Karpas-422 (cell line): ENCODE measurements around the gene RAC2. TPM values are rescaled to one million over a fixed set of nuclear protein-coding genes. Genes with fewer than 3 reads are reported as not detected.
A peak's percentile ranks its signal among the peaks of the same experiment; 100 is the strongest.

Experiments
- DNase-seq: peaks from one replicate; pipeline ENCODE4 v3.0.0-alpha.2; 2015
- H2AFZ ChIP-seq: fragments of 200-600 bp; sonication (generic); 2 replicates; pipeline ENCODE4 v1.6.1; 2014; ENCODE audit warnings: antibody characterized with exemption, low read length, mixed read lengths
- H3K27ac ChIP-seq: fragments of 200-600 bp; sonication (generic); 2 replicates; pipeline ENCODE4 v1.5.1; 2014; ENCODE audit warnings: mild to moderate bottlenecking, low read length, moderate library complexity
- H3K27me3 ChIP-seq: fragments of 200-600 bp; sonication (generic); 2 replicates; pipeline ENCODE4 v1.6.1; 2014; ENCODE audit warnings: low read length, mixed read lengths
- H3K36me3 ChIP-seq: fragments of 200-600 bp; sonication (generic); 2 replicates; pipeline ENCODE4 v1.6.1; 2014; ENCODE audit warnings: low read length, mixed read lengths; ENCODE audit not compliant: insufficient read depth
- H3K4me1 ChIP-seq: fragments of 200-600 bp; sonication (generic); 2 replicates; pipeline ENCODE4 v1.6.1; 2014; ENCODE audit warnings: mild to moderate bottlenecking, low read length, mixed read lengths
- H3K4me2 ChIP-seq: fragments of 200-600 bp; sonication (generic); 2 replicates; pipeline ENCODE4 v1.6.1; 2014; ENCODE audit warnings: low read length, low read depth, mild to moderate bottlenecking; ENCODE audit not compliant: poor library complexity, severe bottlenecking
- H3K4me3 ChIP-seq: fragments of 200-600 bp; sonication (generic); 2 replicates; pipeline ENCODE4 v1.5.1; 2014; ENCODE audit warnings: mild to moderate bottlenecking, antibody characterized with exemption, low read length, mixed read lengths
- H3K79me2 ChIP-seq: fragments of 200-600 bp; sonication (generic); 2 replicates; pipeline ENCODE4 v1.6.1; 2014; ENCODE audit warnings: mild to moderate bottlenecking, low read length, mixed read lengths
- H3K9ac ChIP-seq: fragments of 200-600 bp; sonication (generic); 2 replicates; pipeline ENCODE4 v1.6.0; 2014; ENCODE audit warnings: low read length
- H3K9me2 ChIP-seq: fragments of 200-600 bp; sonication (generic), shearing (Covaris generic); replicated peaks from 2 replicates; pipeline ENCODE4 v1.6.0; 2014; ENCODE audit warnings: mild to moderate bottlenecking, low read length, moderate library complexity; ENCODE audit not compliant: insufficient read depth
- H3K9me3 ChIP-seq: fragments of 300-700, 200-600 bp; sonication (generic); 2 replicates; pipeline ENCODE4 v1.6.1; 2014; ENCODE audit warnings: low read length, mixed read lengths
- H4K20me1 ChIP-seq: fragments of 200-600 bp; sonication (generic); 2 replicates; pipeline ENCODE4 v1.6.1; 2014; ENCODE audit warnings: mild to moderate bottlenecking, antibody characterized with exemption, low read length, low read depth; ENCODE audit not compliant: insufficient read depth
- total RNA-seq: library from RNA; depleted of rRNA; stranded (reverse); fragments of >200 nt; shearing (Covaris generic); gene quantifications from 2 replicates; pipeline ENCODE4 v1.2.3, GENCODE V29; 2014; ENCODE audit warnings: low replicate concordance

RAC2 gene
- total RNA-seq, 1 experiment from 2014 or later, result 294 TPM

GRCh38 chr22:37285937-37286336 lies 41.9 kb upstream of the RAC2 start:
- no peaks in the 10 kb centered on the region for H4K20me1 ChIP-seq
- no peak for DNase-seq
- H3K4me3 ChIP-seq, result no peak overlapping the region
- no peaks in the 10 kb centered on the region for H3K9me3 ChIP-seq
- H3K79me2 ChIP-seq, result no peaks in the 10 kb centered on the region
- peaks cover 36% of the 10 kb centered on the region for H3K4me1 ChIP-seq
- H3K27me3 ChIP-seq, result no peaks in the 10 kb centered on the region
- no peak overlapping the region for H3K4me2 ChIP-seq
- H3K9me2 ChIP-seq, result no peaks in the 10 kb centered on the region
- peak overlapping the region; percentile 92; the same call in 1 of the 2 replicates for H3K27ac ChIP-seq
- H2AFZ ChIP-seq, result no peak overlapping the region
- no peak overlapping the region for H3K9ac ChIP-seq
- H3K36me3 ChIP-seq, result no peaks in the 10 kb centered on the region

- no peaks in the 10 kb centered on the region for H4K20me1 ChIP-seq
- H3K36me3 ChIP-seq, result no peaks in the 10 kb centered on the region
- H3K4me2 ChIP-seq, result peak overlapping the region; percentile 86
- peaks cover 36% of the 10 kb centered on the region for H3K4me1 ChIP-seq
- H3K9me3 ChIP-seq, result no peaks in the 10 kb centered on the region
- peak overlapping the region; percentile 63 for H3K9ac ChIP-seq
- H2AFZ ChIP-seq, result no peak overlapping the region
- no peaks in the 10 kb centered on the region for H3K9me2 ChIP-seq
- peak; percentile 90 for DNase-seq
- H3K27ac ChIP-seq, result peak overlapping the region; percentile 92
- H3K4me3 ChIP-seq, result peak overlapping the region; percentile 55
- H3K79me2 ChIP-seq, result no peaks in the 10 kb centered on the region
- no peaks in the 10 kb centered on the region for H3K27me3 ChIP-seq
Observed at GRCh38 chr22:37284805-37285355, 40.8 kb upstream of the RAC2 start.

GRCh38 chr22:37284126-37284804 lies 40.2 kb upstream of the RAC2 start:
- DNase-seq, result no peak
- Histone ChIP-seq H3K9me2 (no peaks in the 10 kb centered on the region), H3K36me3 (no peaks in the 10 kb centered on the region), H2AFZ (no peak overlapping the region), H4K20me1 (no peaks in the 10 kb centered on the region), H3K27me3 (no peaks in the 10 kb centered on the region), H3K4me3 (peak overlapping the region; percentile 55), H3K9me3 (no peaks in the 10 kb centered on the region), H3K27ac (peak overlapping the region; percentile 92), H3K4me1 (peaks cover 38% of the 10 kb centered on the region), H3K4me2 (peak overlapping the region; percentile 86), H3K9ac (peak overlapping the region; percentile 63), H3K79me2 (no peaks in the 10 kb centered on the region)

- no peaks in the 10 kb centered on the region for H3K79me2 ChIP-seq
- H3K27ac ChIP-seq, result peak overlapping the region; percentile 92
- H3K9ac ChIP-seq, result peak overlapping the region; percentile 63
- H3K36me3 ChIP-seq, result no peaks in the 10 kb centered on the region
- peaks cover 43% of the 10 kb centered on the region for H3K4me1 ChIP-seq
- H3K4me3 ChIP-seq, result peak overlapping the region; percentile 55
- H3K27me3 ChIP-seq, result no peaks in the 10 kb centered on the region
- no peak overlapping the region; the same call in 1 of the 2 replicates for H2AFZ ChIP-seq
- peak overlapping the region; percentile 86 for H3K4me2 ChIP-seq
- DNase-seq, result peak; percentile 73
- H4K20me1 ChIP-seq, result no peaks in the 10 kb centered on the region
- H3K9me3 ChIP-seq, result no peaks in the 10 kb centered on the region
- no peaks in the 10 kb centered on the region for H3K9me2 ChIP-seq
Observed at GRCh38 chr22:37283393-37283937, 39.4 kb upstream of the RAC2 start.

GRCh38 chr22:37282385-37282677 lies 38.3 kb upstream of the RAC2 start, which contains the start of gene CYTH4:
Gene CYTH4, plus strand, starts transcription at chr22:37282508. Its CDS starts 62 bp downstream, at chr22:37282570.
- Histone ChIP-seq H3K36me3 (no peaks in the 10 kb centered on the region), H3K9me3 (no peaks in the 10 kb centered on the region), H3K27me3 (no peaks in the 10 kb centered on the region), H3K9me2 (no peaks in the 10 kb centered on the region), H4K20me1 (no peaks in the 10 kb centered on the region), H2AFZ (no peak within 1 kb of the TSS; the same call in 1 of the 2 replicates), H3K4me1 (peaks cover 43% of the 10 kb centered on the region), H3K4me2 (peak within 1 kb of the TSS; percentile 86), H3K27ac (peak within 1 kb of the TSS; percentile 92; the same call in 1 of the 2 replicates), H3K9ac (peak within 1 kb of the TSS; percentile 63), H3K79me2 (no peaks in the 10 kb centered on the region), H3K4me3 (peak within 1 kb of the TSS; percentile 55)
- DNase-seq, result peak; percentile 76

GRCh38 chr22:37281646-37282384 lies 37.7 kb upstream of the RAC2 start:
- peak overlapping the region; percentile 63 for H3K9ac ChIP-seq

GRCh38 chr22:37281195-37281594 lies 37.1 kb upstream of the RAC2 start:
- no peaks in the 10 kb centered on the region for H3K36me3 ChIP-seq
- H4K20me1 ChIP-seq, result no peaks in the 10 kb centered on the region
- H3K27me3 ChIP-seq, result no peaks in the 10 kb centered on the region
- no peaks in the 10 kb centered on the region for H3K9me3 ChIP-seq
- H3K79me2 ChIP-seq, result no peaks in the 10 kb centered on the region
- DNase-seq, result no peak
- H3K4me2 ChIP-seq, result no peak overlapping the region
- no peak overlapping the region for H3K4me3 ChIP-seq
- no peak overlapping the region for H2AFZ ChIP-seq
- H3K9ac ChIP-seq, result no peak overlapping the region
- no peaks in the 10 kb centered on the region for H3K9me2 ChIP-seq
- H3K4me1 ChIP-seq, result peaks cover 43% of the 10 kb centered on the region
- no peak overlapping the region for H3K27ac ChIP-seq

More at GRCh38 chr22:37281646-37282384, 37.7 kb upstream of the RAC2 start:
- Histone ChIP-seq H3K4me1 (peaks cover 43% of the 10 kb centered on the region), H3K27ac (no peak overlapping the region), H4K20me1 (no peaks in the 10 kb centered on the region), H3K9me2 (no peaks in the 10 kb centered on the region), H3K9me3 (no peaks in the 10 kb centered on the region), H3K36me3 (no peaks in the 10 kb centered on the region), H3K27me3 (no peaks in the 10 kb centered on the region), H2AFZ (no peak overlapping the region), H3K4me2 (peak overlapping the region; percentile 86), H3K79me2 (no peaks in the 10 kb centered on the region), H3K4me3 (peak overlapping the region; percentile 55)
- no peak for DNase-seq

GRCh38 chr22:37280718-37281117 lies 36.6 kb upstream of the RAC2 start:
- H3K9me2 ChIP-seq, result no peaks in the 10 kb centered on the region
- H4K20me1 ChIP-seq, result no peaks in the 10 kb centered on the region
- no peak overlapping the region for H3K4me2 ChIP-seq
- no peak overlapping the region for H3K9ac ChIP-seq
- no peak overlapping the region for H3K27ac ChIP-seq
- H3K36me3 ChIP-seq, result no peaks in the 10 kb centered on the region
- no peak overlapping the region for H2AFZ ChIP-seq
- H3K4me3 ChIP-seq, result no peak overlapping the region
- H3K9me3 ChIP-seq, result no peaks in the 10 kb centered on the region
- peaks cover 43% of the 10 kb centered on the region for H3K4me1 ChIP-seq
- no peaks in the 10 kb centered on the region for H3K27me3 ChIP-seq
- no peak for DNase-seq
- H3K79me2 ChIP-seq, result no peaks in the 10 kb centered on the region
